Prostate gland (tissue), 2 donors: ENCODE measurements around the gene TSPYL4. TPM values are rescaled to one million over a fixed set of nuclear protein-coding genes. Genes with fewer than 3 reads are reported as not detected.
"Not testable (repeated sequence)": the region's sequence is repeated elsewhere in the genome, so short reads cannot be mapped to it uniquely, and the experiment has no call there.

Experiments used
- DNase-seq: peaks from one replicate; pipeline ENCODE4 v3.0.0-alpha.2; 2019; ENCODE audit warnings: low spot score
- H3K27ac ChIP-seq, 2 donors: fragments of 200-600 bp; sonication (generic); 2 replicates each; pipeline ENCODE4 v1.5.1; 2017 to 2019
- H3K27me3 ChIP-seq: fragments of 200-600 bp; sonication (generic); replicated peaks from 2 replicates; pipeline ENCODE4 v1.5.1; 2019; ENCODE audit not compliant: insufficient read depth
- H3K36me3 ChIP-seq, 2 donors: fragments of 200-600 bp; sonication (generic); 1 replicate in 1 of 2; 2 replicates in 1 of 2; pipeline versions ENCODE4 v1.5.1 to v1.8.1; 2017 to 2019
- H3K4me1 ChIP-seq: fragments of 200-600 bp; sonication (generic); replicated peaks from 2 replicates; pipeline ENCODE4 v1.5.1; 2019
- H3K4me3 ChIP-seq, 2 donors: fragments of 200-600 bp; sonication (generic); 2 replicates each; pipeline ENCODE4 v1.5.1; 2017 to 2019
- H3K9me3 ChIP-seq: fragments of 200-600 bp; sonication (generic); 2 replicates; pipeline ENCODE4 v1.5.1; 2017
- CTCF ChIP-seq, 4 experiments: fragments of 200-600 bp in 2 of 4; fragments of 450-650 bp in 2 of 4; sonication (generic) in 2 of 4; IDR thresholded peaks; 1 replicate in 3 of 4; 2 replicates in 1 of 4; pipeline ENCODE4 v1.5.1; 2016 to 2019; ENCODE audit warnings: antibody characterized with exemption in 4 of 4, mild to moderate bottlenecking in 2 of 4, moderate library complexity in 2 of 4
- POLR2A ChIP-seq: fragments of 450-650 bp; IDR thresholded peaks from one replicate; pipeline ENCODE4 v1.6.1; 2016; ENCODE audit warnings: antibody characterized with exemption, mild to moderate bottlenecking
- POLR2AphosphoS5 ChIP-seq: sonication (generic); formaldehyde crosslinking; IDR thresholded peaks from one replicate; pipeline ENCODE4 v1.6.1; 2017; ENCODE audit warnings: antibody characterized with exemption
- WGBS: methylation state at CpG from one replicate; pipeline ENCODE4 v1.1.5; 2018; 5-methylcytosine and 5-hydroxymethylcytosine counted together
- intact Hi-C: fragments of 100-400 bp; cut with DNase I; formaldehyde crosslinking; loops from one replicate; pipeline ENCODE4 v1.14.2; 2022
- total RNA-seq, 2 donors: library from RNA; depleted of rRNA; stranded (reverse); fragments of >200 nt; gene quantifications; one replicate each; pipeline ENCODE4 v1.1.0, GENCODE V29; 2016

The TSPYL4 gene
- total RNA-seq, 2 donors from 2014 or later = 26.0 to 33.7 TPM

- Histone ChIP-seq H3K27ac (no peak overlapping the region), H3K27me3 (no peaks in the 10 kb centered on the region), H3K4me3 (no peak overlapping the region), H3K9me3 (no peaks in the 10 kb centered on the region), H3K36me3 (no peaks in the 10 kb centered on the region), H3K4me1 (no peaks in the 10 kb centered on the region)
- WGBS = 94% methylated on average over 1 of the region's 1 CpG
- intact Hi-C loops = loop anchor here (5.0 to 10.0 kb wide), 3 partner anchors 85 to 248 kb away; partner anchors contain the start of gene DSE
- DNase-seq = no peak
- TF ChIP-seq CTCF (IDR thresholded peaks at IDR 0.05) (no peak), POLR2AphosphoS5 (no peak), POLR2A (no peak)
Observed at GRCh38 chr6:116286773-116287358, 33.0 kb upstream of the TSPYL4 start.

- H3K27me3 ChIP-seq, H3K4me3 ChIP-seq, DNase-seq, H3K9me3 ChIP-seq, H3K4me1 ChIP-seq, H3K36me3 ChIP-seq, H3K27ac ChIP-seq: not testable (repeated sequence)
- 64% methylated on average over 4 of the region's 4 CpGs for WGBS
- intact Hi-C loops = loop anchor here (5.0 to 10.0 kb wide), 4 partner anchors 87 to 287 kb away; partner anchors contain the start of genes DSE and RWDD1
Observed at GRCh38 chr6:116284984-116285383, 31.1 kb upstream of the TSPYL4 start.

GRCh38 chr6:116283191-116283590 is 29.3 kb upstream of the TSPYL4 start:
- DNase-seq = no peak
- Histone ChIP-seq H3K4me3 (no peak overlapping the region), H3K27me3 (no peaks in the 10 kb centered on the region), H3K36me3 (no peaks in the 10 kb centered on the region), H3K9me3 (no peaks in the 10 kb centered on the region), H3K27ac (no peak overlapping the region), H3K4me1 (peaks cover 3% of the 10 kb centered on the region)
- 91% methylated on average over 1 of the region's 1 CpG for WGBS
- TF ChIP-seq POLR2A (no peak), CTCF (IDR thresholded peaks at IDR 0.05) (no peak), POLR2AphosphoS5 (no peak)
- intact Hi-C loops = loop anchor here (5.0 to 10.0 kb wide), 2 partner anchors 252 to 289 kb away; partner anchors contain the start of gene RWDD1

GRCh38 chr6:116282698-116283097 is 28.8 kb upstream of the TSPYL4 start:
- 66% methylated on average over 2 of the region's 2 CpGs for WGBS
- no peaks in the 10 kb centered on the region for H3K36me3 ChIP-seq
- intact Hi-C loops = loop anchor here (5.0 to 10.0 kb wide), 2 partner anchors 252 to 290 kb away; partner anchors contain the start of gene RWDD1
- no peaks in the 10 kb centered on the region for H3K9me3 ChIP-seq
- no peak overlapping the region for H3K4me3 ChIP-seq
- DNase-seq = no peak
- no peaks in the 10 kb centered on the region for H3K27me3 ChIP-seq
- H3K4me1 ChIP-seq = peaks cover 7% of the 10 kb centered on the region
- TF ChIP-seq CTCF (IDR thresholded peaks at IDR 0.05) (no peak), POLR2AphosphoS5 (no peak), POLR2A (no peak)
- no peak overlapping the region for H3K27ac ChIP-seq

- 81% methylated on average over 5 of the region's 5 CpGs for WGBS
- H3K4me1 ChIP-seq = peaks cover 7% of the 10 kb centered on the region
- no peak for TF ChIP-seq POLR2A
- TF ChIP-seq CTCF (IDR thresholded peaks at IDR 0.05) = no peak
- no peak for TF ChIP-seq POLR2AphosphoS5
- H3K27ac ChIP-seq = peak overlapping the region; percentile 92 to 99
- intact Hi-C loops = loop anchor here (5.0 to 10.0 kb wide), 2 partner anchors 254 to 291 kb away; partner anchors contain the start of gene RWDD1
- no peak overlapping the region for H3K4me3 ChIP-seq
- H3K27me3 ChIP-seq = no peaks in the 10 kb centered on the region
- H3K36me3 ChIP-seq = no peaks in the 10 kb centered on the region
- DNase-seq = no peak
- no peaks in the 10 kb centered on the region for H3K9me3 ChIP-seq
Observed at GRCh38 chr6:116280933-116281316, 27.1 kb upstream of the TSPYL4 start.
